GM20431 (cell line): Measurements from ENCODE around the gene UBP1.
"Not testable (repeated sequence)": the region's sequence is repeated elsewhere in the genome, so short reads cannot be mapped to it uniquely, and the experiment has no call there.

Source experiments
- in situ Hi-C: fragments of 300-500 bp; cut with MseI, MboI; formaldehyde crosslinking; loops from one replicate; pipeline ENCODE4 v1.15.0; 2020; ENCODE audit warnings: low sequenced_read_pairs; ENCODE audit not compliant: unreplicated experiment

The UBP1 gene

GRCh38 chr3:33440328-33441224, at the start of gene UBP1:
Gene UBP1, minus strand, starts transcription at chr3:33440405. Its CDS starts 557 bp downstream, at chr3:33439848.
- in situ Hi-C loops = no loop called here

GRCh38 chr3:33488683-33489082, 48.5 kb upstream of the UBP1 start:
- in situ Hi-C loops = no loop called here

- in situ Hi-C loops = no loop called here
These were observed 48.0 kb upstream of the UBP1 start for GRCh38 chr3:33488246-33488645.

- in situ Hi-C loops = no loop called here
These were observed 41.9 kb upstream of the UBP1 start for GRCh38 chr3:33482111-33482521.

- in situ Hi-C loops = no loop called here
These were observed 34.7 kb upstream of the UBP1 start for GRCh38 chr3:33474896-33475295.

GRCh38 chr3:33473813-33474212, 33.6 kb upstream of the UBP1 start:
- in situ Hi-C loops = no loop called here

GRCh38 chr3:33467786-33468185, 27.6 kb upstream of the UBP1 start:
- in situ Hi-C loops = no loop called here

- in situ Hi-C loops = no loop called here
These were observed 20.9 kb upstream of the UBP1 start for GRCh38 chr3:33461097-33461496.

- in situ Hi-C loops = not testable (repeated sequence)
These were observed 19.4 kb upstream of the UBP1 start for GRCh38 chr3:33459577-33459976.

- in situ Hi-C loops = no loop called here
These were observed 18.2 kb upstream of the UBP1 start for GRCh38 chr3:33458446-33458845.

GRCh38 chr3:33456756-33457155, 16.6 kb upstream of the UBP1 start:
- in situ Hi-C loops = no loop called here

GRCh38 chr3:33453331-33453761, 13.1 kb upstream of the UBP1 start:
- in situ Hi-C loops = no loop called here

GRCh38 chr3:33451994-33452393, 11.8 kb upstream of the UBP1 start:
- in situ Hi-C loops = not testable (repeated sequence)

GRCh38 chr3:33447958-33448357, 7.8 kb upstream of the UBP1 start:
- in situ Hi-C loops = no loop called here

- in situ Hi-C loops = not testable (repeated sequence)
These were observed 7.0 kb upstream of the UBP1 start for GRCh38 chr3:33447256-33447625.

- in situ Hi-C loops = no loop called here
These were observed 2.0 kb upstream of the UBP1 start for GRCh38 chr3:33442190-33442589.

GRCh38 chr3:33441225-33441976, 1.2 kb upstream of the UBP1 start:
- in situ Hi-C loops = no loop called here

- in situ Hi-C loops = no loop called here
These were observed 468 bp downstream of the UBP1 start for GRCh38 chr3:33439546-33440327.

GRCh38 chr3:33438881-33439545, 1.2 kb downstream of the UBP1 start:
- in situ Hi-C loops = no loop called here

GRCh38 chr3:33438284-33438668, 1.9 kb downstream of the UBP1 start:
- in situ Hi-C loops = no loop called here
